ENCODE measurements around the gene ESRP2.
A peak's percentile ranks its signal among the peaks of the same experiment; 100 is the strongest.

Gene ESRP2

GRCh38 chr16:68283801-68284598, 48.1 kb upstream of the ESRP2 start:
- peak overlapping the region; percentile 93 for H3K27ac ChIP-seq (ENCODE audit: low read depth, low read length)
- H3K27me3 ChIP-seq (ENCODE audit: control insufficient read depth, low read length) = no peaks in the 10 kb centered on the region
- peaks cover 80% of the 10 kb centered on the region for H3K79me2 ChIP-seq (ENCODE audit: control insufficient read depth, low read length)
- no peaks in the 10 kb centered on the region for H3K9me2 ChIP-seq (replicated peaks; ENCODE audit: control insufficient read depth, low read length)
- peak overlapping the region; percentile 62 for H3K4me3 ChIP-seq (ENCODE audit: low read length)
- TF ChIP-seq EZH2phosphoT487 (IDR thresholded peaks at IDR 0.05; ENCODE audit: borderline replicate concordance, low read length) = no peak
- TF ChIP-seq, protein P1, sequence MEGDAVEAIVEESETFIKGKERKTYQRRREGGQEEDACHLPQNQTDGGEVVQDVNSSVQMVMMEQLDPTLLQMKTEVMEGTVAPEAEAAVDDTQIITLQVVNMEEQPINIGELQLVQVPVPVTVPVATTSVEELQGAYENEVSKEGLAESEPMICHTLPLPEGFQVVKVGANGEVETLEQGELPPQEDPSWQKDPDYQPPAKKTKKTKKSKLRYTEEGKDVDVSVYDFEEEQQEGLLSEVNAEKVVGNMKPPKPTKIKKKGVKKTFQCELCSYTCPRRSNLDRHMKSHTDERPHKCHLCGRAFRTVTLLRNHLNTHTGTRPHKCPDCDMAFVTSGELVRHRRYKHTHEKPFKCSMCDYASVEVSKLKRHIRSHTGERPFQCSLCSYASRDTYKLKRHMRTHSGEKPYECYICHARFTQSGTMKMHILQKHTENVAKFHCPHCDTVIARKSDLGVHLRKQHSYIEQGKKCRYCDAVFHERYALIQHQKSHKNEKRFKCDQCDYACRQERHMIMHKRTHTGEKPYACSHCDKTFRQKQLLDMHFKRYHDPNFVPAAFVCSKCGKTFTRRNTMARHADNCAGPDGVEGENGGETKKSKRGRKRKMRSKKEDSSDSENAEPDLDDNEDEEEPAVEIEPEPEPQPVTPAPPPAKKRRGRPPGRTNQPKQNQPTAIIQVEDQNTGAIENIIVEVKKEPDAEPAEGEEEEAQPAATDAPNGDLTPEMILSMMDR (IDR thresholded peaks at IDR 0.05; ENCODE audit: low read depth, low read length, poor library complexity, severe bottlenecking) = no peak
- H4K20me1 ChIP-seq (ENCODE audit: control insufficient read depth, insufficient read depth, low read depth, low read length) = no peaks in the 10 kb centered on the region
- peak overlapping the region; percentile 82 for H3K4me2 ChIP-seq (ENCODE audit: low read length)
- H3K36me3 ChIP-seq (ENCODE audit: control insufficient read depth, low read length) = peaks cover 82% of the 10 kb centered on the region
- H3K4me1 ChIP-seq (ENCODE audit: control insufficient read depth, low read length) = peaks cover 88% of the 10 kb centered on the region
- H3F3A ChIP-seq (ENCODE audit: control insufficient read depth, insufficient read depth) = peaks cover 31% of the 10 kb centered on the region
- no peaks in the 10 kb centered on the region for H3K9me3 ChIP-seq (ENCODE audit: control insufficient read depth, insufficient read depth, low read length)

- no peaks in the 10 kb centered on the region for H3K9me2 ChIP-seq (replicated peaks; ENCODE audit: control insufficient read depth, low read length)
- H3K9me3 ChIP-seq (ENCODE audit: control insufficient read depth, insufficient read depth, low read length) = no peaks in the 10 kb centered on the region
- H3K4me1 ChIP-seq (ENCODE audit: control insufficient read depth, low read length) = peaks cover 86% of the 10 kb centered on the region
- H3K36me3 ChIP-seq (ENCODE audit: control insufficient read depth, low read length) = peaks cover 79% of the 10 kb centered on the region
- peaks cover 31% of the 10 kb centered on the region for H3F3A ChIP-seq (ENCODE audit: control insufficient read depth, insufficient read depth)
- TF ChIP-seq EZH2phosphoT487 (IDR thresholded peaks at IDR 0.05; ENCODE audit: borderline replicate concordance, low read length) = no peak
- peak overlapping the region; percentile 62 for H3K4me3 ChIP-seq (ENCODE audit: low read length)
- peak overlapping the region; percentile 93 for H3K27ac ChIP-seq (ENCODE audit: low read depth, low read length)
- peaks cover 80% of the 10 kb centered on the region for H3K79me2 ChIP-seq (ENCODE audit: control insufficient read depth, low read length)
- H3K27me3 ChIP-seq (ENCODE audit: control insufficient read depth, low read length) = no peaks in the 10 kb centered on the region
- H4K20me1 ChIP-seq (ENCODE audit: control insufficient read depth, insufficient read depth, low read depth, low read length) = no peaks in the 10 kb centered on the region
- H3K4me2 ChIP-seq (ENCODE audit: low read length) = peak overlapping the region; percentile 82
Measured at GRCh38 chr16:68283346-68283745, 47.4 kb upstream of the ESRP2 start.

DNA sequence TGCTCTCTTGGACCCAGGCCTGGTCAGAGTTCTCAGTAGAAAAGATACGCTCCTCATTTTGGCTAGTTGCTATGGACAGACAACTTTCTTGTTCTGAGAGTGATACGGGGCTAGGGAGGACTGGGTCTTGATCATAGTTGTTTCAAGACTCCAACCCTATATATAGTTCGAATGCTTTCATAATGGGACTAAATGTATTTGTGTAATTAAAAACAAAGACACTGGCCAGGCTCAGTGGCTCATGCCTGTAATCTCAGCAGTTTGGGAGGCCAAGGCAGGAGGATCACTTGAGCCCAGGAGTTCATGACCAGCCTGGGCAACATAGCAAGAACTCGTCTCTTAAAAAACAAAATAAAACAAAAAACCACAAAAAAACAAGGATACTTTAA, 46.1 kb upstream of the ESRP2 start:
- Histone ChIP-seq H3K27ac (ENCODE audit: low read depth, low read length) (peak overlapping the region; percentile 93), H3K4me2 (ENCODE audit: low read length) (peak overlapping the region; percentile 82), H3K4me3 (ENCODE audit: low read length) (peak overlapping the region; percentile 10; the same call in 1 of the 2 replicates), H3K4me1 (ENCODE audit: control insufficient read depth, low read length) (peaks cover 75% of the 10 kb centered on the region), H3K27me3 (ENCODE audit: control insufficient read depth, low read length) (no peaks in the 10 kb centered on the region), H4K20me1 (ENCODE audit: control insufficient read depth, insufficient read depth, low read depth, low read length) (no peaks in the 10 kb centered on the region), H3K79me2 (ENCODE audit: control insufficient read depth, low read length) (peaks cover 69% of the 10 kb centered on the region), H3K36me3 (ENCODE audit: control insufficient read depth, low read length) (peaks cover 67% of the 10 kb centered on the region), H3K9me2 (replicated peaks; ENCODE audit: control insufficient read depth, low read length) (no peaks in the 10 kb centered on the region), H3K9me3 (ENCODE audit: control insufficient read depth, insufficient read depth, low read length) (no peaks in the 10 kb centered on the region), H3F3A (ENCODE audit: control insufficient read depth, insufficient read depth) (peaks cover 31% of the 10 kb centered on the region)
- TF ChIP-seq EZH2phosphoT487 (IDR thresholded peaks at IDR 0.05; ENCODE audit: borderline replicate concordance, low read length) = no peak
- TF ChIP-seq, protein P1 (IDR thresholded peaks at IDR 0.05; ENCODE audit: low read depth, low read length, poor library complexity, severe bottlenecking) = no peak

DNA sequence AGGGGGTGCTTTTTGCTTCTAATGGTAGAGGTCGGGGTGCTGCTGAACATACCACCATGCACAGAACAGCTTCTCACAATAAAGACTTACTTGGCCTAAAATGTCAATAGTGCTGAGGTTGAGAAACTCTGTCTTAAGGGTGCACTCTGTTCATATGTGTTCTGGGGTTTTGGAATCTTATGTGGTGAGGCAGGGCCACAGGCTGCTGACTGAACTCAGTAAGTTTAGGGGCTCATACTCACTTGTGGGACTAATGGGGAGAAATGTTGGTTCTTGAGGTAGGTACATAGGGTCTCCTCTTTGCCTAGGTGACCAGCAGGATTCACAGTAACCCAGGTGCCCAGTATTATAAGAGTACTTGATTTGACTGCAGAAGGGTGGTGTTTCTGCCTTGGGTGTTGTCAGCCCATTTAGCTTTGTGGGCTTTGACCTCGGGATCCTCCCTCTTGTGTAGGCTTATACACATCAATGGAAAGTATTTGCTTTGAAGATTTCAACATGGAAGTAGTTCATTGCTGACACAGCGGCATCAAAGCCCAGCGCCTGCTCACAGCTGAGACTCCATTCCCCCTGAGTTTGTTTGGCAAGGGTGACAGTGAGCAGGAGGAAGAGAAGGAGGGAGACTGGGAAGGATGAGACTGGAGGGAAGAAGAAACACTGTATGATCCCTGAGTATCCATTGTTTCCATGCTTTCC, 45.6 kb upstream of the ESRP2 start:
- peaks cover 61% of the 10 kb centered on the region for H3K36me3 ChIP-seq (ENCODE audit: control insufficient read depth, low read length)
- no peaks in the 10 kb centered on the region for H4K20me1 ChIP-seq (ENCODE audit: control insufficient read depth, insufficient read depth, low read depth, low read length)
- H3K4me3 ChIP-seq (ENCODE audit: low read length) = peak overlapping the region; percentile 22
- no peaks in the 10 kb centered on the region for H3K27me3 ChIP-seq (ENCODE audit: control insufficient read depth, low read length)
- H3K27ac ChIP-seq (ENCODE audit: low read depth, low read length) = peak overlapping the region; percentile 93
- TF ChIP-seq, protein P1 (IDR thresholded peaks at IDR 0.05; ENCODE audit: low read depth, low read length, poor library complexity, severe bottlenecking) = no peak
- no peak for TF ChIP-seq EZH2phosphoT487 (IDR thresholded peaks at IDR 0.05; ENCODE audit: borderline replicate concordance, low read length)
- H3K9me3 ChIP-seq (ENCODE audit: control insufficient read depth, insufficient read depth, low read length) = no peaks in the 10 kb centered on the region
- H3K79me2 ChIP-seq (ENCODE audit: control insufficient read depth, low read length) = peaks cover 68% of the 10 kb centered on the region
- peaks cover 31% of the 10 kb centered on the region for H3F3A ChIP-seq (ENCODE audit: control insufficient read depth, insufficient read depth)
- peak overlapping the region; percentile 82 for H3K4me2 ChIP-seq (ENCODE audit: low read length)
- peaks cover 70% of the 10 kb centered on the region for H3K4me1 ChIP-seq (ENCODE audit: control insufficient read depth, low read length)
- no peaks in the 10 kb centered on the region for H3K9me2 ChIP-seq (replicated peaks; ENCODE audit: control insufficient read depth, low read length)
